ENCODE results near the gene CD163L1. TPM values are rescaled to one million over a fixed set of nuclear protein-coding genes. Genes with fewer than 3 reads are reported as not detected.

CD163L1 gene
- total RNA-seq, 1 donor from 2014 or later: not detected

GRCh38 chr12:7310070-7310469 lies 133.9 kb downstream of the CD163L1 start:
- Histone ChIP-seq H3K9ac (no peak overlapping the region), H3K4me2 (no peak overlapping the region), H3K79me2 (ENCODE audit: low read depth) (no peaks in the 10 kb centered on the region), H3K27me3 (no peaks in the 10 kb centered on the region), H3K36me3 (no peaks in the 10 kb centered on the region), H3K9me3 (ENCODE audit: low read depth) (no peaks in the 10 kb centered on the region), H3F3A (ENCODE audit: low read depth) (no peaks in the 10 kb centered on the region), H2AFZ (replicated peaks) (no peak overlapping the region), H3K4me3 (no peak overlapping the region), H3K4me1 (no peaks in the 10 kb centered on the region), H4K20me1 (ENCODE audit: low read depth) (no peaks in the 10 kb centered on the region), H3K27ac (no peak overlapping the region)
- Mint-ChIP-seq H3K27ac (no peak overlapping the region), H3K4me1 (no peaks in the 10 kb centered on the region), H3K27me3 (ENCODE audit: insufficient read depth, low read depth) (no peaks in the 10 kb centered on the region), H3K36me3 (no peaks in the 10 kb centered on the region), H3K9me3 (no peaks in the 10 kb centered on the region), H3K4me3 (no peak overlapping the region)
- TF ChIP-seq CTCF (IDR thresholded peaks at IDR 0.05) (no peak), EZH2phosphoT487 (IDR thresholded peaks at IDR 0.05) (no peak), EZH2 (IDR thresholded peaks at IDR 0.05) (no peak)
- no peak for DNase-seq (ENCODE audit: low spot score)

Other genes starting within 250 kb of the CD163L1 start
- gene ACSM4, start 140.1 kb downstream of the CD163L1 start, total RNA-seq (ENCODE audit: low replicate concordance): not detected in 2 replicates
- not detected in 2 replicates for gene CD163, start 59.6 kb upstream of the CD163L1 start, total RNA-seq (ENCODE audit: low replicate concordance)
- not detected in 2 replicates for gene APOBEC1, start 221.8 kb upstream of the CD163L1 start, total RNA-seq (ENCODE audit: low replicate concordance)

Measured in neural progenitor cell (in vitro differentiated cells).